ENCODE results near the gene LRP1B.

The LRP1B gene

GRCh38 chr2:141595316-141595920, 535.4 kb downstream of the LRP1B start:
- no peak for TF ChIP-seq CTCF (conservative IDR thresholded peaks at IDR 0.05; ENCODE audit: low read depth, low read length)
- H3K36me3 ChIP-seq (ENCODE audit: insufficient read depth): no peaks in the 10 kb centered on the region
- H2AFZ ChIP-seq (ENCODE audit: low read depth): no peak overlapping the region
- H3K4me2 ChIP-seq: no peak overlapping the region
- no peaks in the 10 kb centered on the region for H3K27me3 ChIP-seq (ENCODE audit: insufficient read depth, low read depth)
- no peaks in the 10 kb centered on the region for H3K79me2 ChIP-seq (ENCODE audit: insufficient read depth, low read depth)
- H3K27ac ChIP-seq: no peak overlapping the region
- H3K9ac ChIP-seq: no peak overlapping the region
- H3K4me1 ChIP-seq (ENCODE audit: low read depth, poor library complexity, severe bottlenecking): no peaks in the 10 kb centered on the region
- H4K20me1 ChIP-seq (ENCODE audit: insufficient read depth): no peaks in the 10 kb centered on the region
- H3K4me3 ChIP-seq (IDR thresholded peaks at IDR 0.05; ENCODE audit: insufficient read depth, low read depth, low read length): no peak overlapping the region

GRCh38 chr2:141591787-141592186, 539.0 kb downstream of the LRP1B start:
- H3K4me2 ChIP-seq: no peak overlapping the region
- no peaks in the 10 kb centered on the region for H3K36me3 ChIP-seq (ENCODE audit: insufficient read depth)
- no peaks in the 10 kb centered on the region for H3K4me1 ChIP-seq (ENCODE audit: low read depth, poor library complexity, severe bottlenecking)
- no peaks in the 10 kb centered on the region for H3K27me3 ChIP-seq (ENCODE audit: insufficient read depth, low read depth)
- H3K27ac ChIP-seq: no peak overlapping the region
- no peaks in the 10 kb centered on the region for H3K79me2 ChIP-seq (ENCODE audit: insufficient read depth, low read depth)
- H3K9ac ChIP-seq: no peak overlapping the region
- no peak overlapping the region for H3K4me3 ChIP-seq (IDR thresholded peaks at IDR 0.05; ENCODE audit: insufficient read depth, low read depth, low read length)
- H2AFZ ChIP-seq (ENCODE audit: low read depth): no peak overlapping the region
- no peaks in the 10 kb centered on the region for H4K20me1 ChIP-seq (ENCODE audit: insufficient read depth)
- no peak for TF ChIP-seq CTCF (conservative IDR thresholded peaks at IDR 0.05; ENCODE audit: low read depth, low read length)

- Histone ChIP-seq H3K4me3 (IDR thresholded peaks at IDR 0.05; ENCODE audit: insufficient read depth, low read depth, low read length) (no peak overlapping the region), H3K27ac (no peak overlapping the region), H3K4me1 (ENCODE audit: low read depth, poor library complexity, severe bottlenecking) (no peaks in the 10 kb centered on the region), H3K79me2 (ENCODE audit: insufficient read depth, low read depth) (no peaks in the 10 kb centered on the region), H3K27me3 (ENCODE audit: insufficient read depth, low read depth) (no peaks in the 10 kb centered on the region), H4K20me1 (ENCODE audit: insufficient read depth) (no peaks in the 10 kb centered on the region), H3K4me2 (no peak overlapping the region), H2AFZ (ENCODE audit: low read depth) (no peak overlapping the region), H3K9ac (no peak overlapping the region), H3K36me3 (ENCODE audit: insufficient read depth) (no peaks in the 10 kb centered on the region)
- TF ChIP-seq CTCF (conservative IDR thresholded peaks at IDR 0.05; ENCODE audit: low read depth, low read length): no peak
Observed at GRCh38 chr2:141590620-141591019, 540.2 kb downstream of the LRP1B start.

- Histone ChIP-seq H2AFZ (ENCODE audit: low read depth) (no peak overlapping the region), H3K36me3 (ENCODE audit: insufficient read depth) (no peaks in the 10 kb centered on the region), H3K4me1 (ENCODE audit: low read depth, poor library complexity, severe bottlenecking) (no peaks in the 10 kb centered on the region), H4K20me1 (ENCODE audit: insufficient read depth) (no peaks in the 10 kb centered on the region), H3K79me2 (ENCODE audit: insufficient read depth, low read depth) (no peaks in the 10 kb centered on the region), H3K27me3 (ENCODE audit: insufficient read depth, low read depth) (no peaks in the 10 kb centered on the region), H3K4me3 (IDR thresholded peaks at IDR 0.05; ENCODE audit: insufficient read depth, low read depth, low read length) (no peak overlapping the region), H3K27ac (no peak overlapping the region), H3K4me2 (no peak overlapping the region), H3K9ac (no peak overlapping the region)
- no peak for TF ChIP-seq CTCF (conservative IDR thresholded peaks at IDR 0.05; ENCODE audit: low read depth, low read length)
Observed at GRCh38 chr2:141589314-141589713, 541.5 kb downstream of the LRP1B start.

Data from KMS-11 (cell line).